HCT116 (cell line): Measurements from ENCODE around the gene HNRNPAB. TPM values are rescaled to one million over a fixed set of nuclear protein-coding genes. Genes with fewer than 3 reads are reported as not detected.

ENCODE experiments used
- ATAC-seq: fragments of 200-7000 bp; cut with Tn5 transposase; 2 replicates; pipeline ENCODE4 v1.9.1; 2020; ENCODE audit warnings: mild to moderate bottlenecking, moderate library complexity
- BruUV-seq: library from RNA; stranded (reverse); fragments of 400-500 nt; replicated peaks from 2 replicates; lab custom pipeline; 2021; lab: Mats Ljungman, UMichigan
- CTCF ChIA-PET: fragments of 300-600 bp; sonication (Branson Sonifier 250); formaldehyde crosslinking; loops from one replicate; lab custom pipeline; 2021; ENCODE audit warnings: antibody characterized with exemption; lab: Charles Lee
- POLR2A ChIA-PET: fragments of 300-600, 350-600 bp; sonication (Branson Sonifier 250); formaldehyde crosslinking; loops from one replicate; lab custom pipeline; 2021; ENCODE audit warnings: antibody characterized with exemption; lab: Charles Lee
- RAD21 ChIA-PET, 2 experiments: fragments of 300-600 bp; sonication (Branson Sonifier 250); formaldehyde crosslinking; loops; one replicate each; lab custom pipeline; 2023; ENCODE audit warnings: low total read pairs in 2 of 2; ENCODE audit not compliant: uncharacterized antibody in 2 of 2, unreplicated experiment in 2 of 2, low non-redundant PET in 1 of 2; lab: Charles Lee
- DNase-seq: peaks from one replicate; pipeline ENCODE4 v3.0.0-alpha.2; 2010; ENCODE audit warnings: low read depth, low spot score
- H2AFZ ChIP-seq: fragments of 200-600 bp; shearing (Covaris generic), sonication (generic); 2 replicates; pipeline ENCODE4 v1.6.1; 2017; ENCODE audit warnings: low read depth, mixed run types, mixed read lengths, antibody characterized with exemption, low read length; ENCODE audit not compliant: poor library complexity, severe bottlenecking
- H3K27ac ChIP-seq: 2 replicates; pipeline ENCODE4 v1.5.1; 2012; ENCODE audit warnings: low read depth, low read length
- H3K27me3 ChIP-seq: fragments of 200-600 bp; sonication (generic); 2 replicates; pipeline ENCODE4 v1.6.1; 2016; ENCODE audit warnings: mixed run types, low read length, mixed read lengths; ENCODE audit not compliant: insufficient read depth
- H3K36me3 ChIP-seq, 2 experiments: fragments of 200-500 bp in 1 of 2; fragments of 200-600 bp in 1 of 2; sonication (Bioruptor generic) in 1 of 2; sonication (generic) in 1 of 2; 2 replicates each; pipeline versions ENCODE4 v1.5.1 to v1.6.1; 2014 to 2016; ENCODE audit warnings: low read length in 2 of 2, inconsistent platforms in 1 of 2, mixed read lengths in 1 of 2, mixed run types in 1 of 2; ENCODE audit not compliant: insufficient read depth in 2 of 2, control insufficient read depth in 1 of 2
- H3K4me1 ChIP-seq, 2 experiments: fragments of 200-600 bp in 1 of 2; sonication (generic) in 1 of 2; 2 replicates each; pipeline versions ENCODE4 v1.5.1 to v1.6.1; 2012 to 2017; ENCODE audit warnings: low read length in 2 of 2, inconsistent platforms in 1 of 2, mild to moderate bottlenecking in 1 of 2, mixed read lengths in 1 of 2, mixed run types in 1 of 2, moderate library complexity in 1 of 2; ENCODE audit not compliant: insufficient read depth in 2 of 2, control insufficient read depth in 1 of 2
- H3K4me2 ChIP-seq: fragments of 200-600 bp; sonication (generic); 2 replicates; pipeline ENCODE4 v1.6.1; 2017; ENCODE audit warnings: mixed run types, low read length, mixed read lengths
- H3K4me3 ChIP-seq, 2 experiments: fragments of 200-600 bp in 1 of 2; sonication (generic) in 1 of 2; replicated peaks in 1 of 2; 2 replicates each; pipeline ENCODE4 v1.5.1; 2011 to 2016; ENCODE audit warnings: low read length in 2 of 2, control low read depth in 1 of 2, low read depth in 1 of 2, mild to moderate bottlenecking in 1 of 2, mixed read lengths in 1 of 2, mixed run types in 1 of 2
- H3K79me2 ChIP-seq: fragments of 200-600 bp; sonication (generic); 2 replicates; pipeline ENCODE4 v1.6.1; 2017; ENCODE audit warnings: mild to moderate bottlenecking, mixed run types, low read length, moderate library complexity, mixed read lengths; ENCODE audit not compliant: insufficient read depth
- H3K9ac ChIP-seq: fragments of 200-600 bp; sonication (generic); 2 replicates; pipeline ENCODE4 v1.6.1; 2016; ENCODE audit warnings: low read length, mixed read lengths
- H3K9me2 ChIP-seq: fragments of 200-600 bp; sonication (generic), shearing (Covaris generic); 2 replicates; pipeline ENCODE4 v1.6.1; 2017; ENCODE audit warnings: mixed run types, mild to moderate bottlenecking, moderate library complexity; ENCODE audit not compliant: insufficient read depth
- H3K9me3 ChIP-seq, 2 experiments: fragments of 200-500 bp in 1 of 2; fragments of 200-600 bp in 1 of 2; sonication (Bioruptor generic) in 1 of 2; sonication (generic) in 1 of 2; 2 replicates each; pipeline ENCODE4 v1.6.1; 2014 to 2017; ENCODE audit warnings: low read length in 2 of 2, mixed read lengths in 2 of 2, inconsistent platforms in 1 of 2, low read depth in 1 of 2, mild to moderate bottlenecking in 1 of 2, mixed run types in 1 of 2, moderate library complexity in 1 of 2; ENCODE audit not compliant: control insufficient read depth in 1 of 2, insufficient read depth in 1 of 2
- H4K20me1 ChIP-seq: fragments of 200-600 bp; sonication (generic), shearing (Covaris generic); 2 replicates; pipeline ENCODE4 v1.6.1; 2017; ENCODE audit warnings: mixed run types, mild to moderate bottlenecking, moderate library complexity; ENCODE audit not compliant: insufficient read depth
- CBX3 ChIP-seq: IDR thresholded peaks from 2 replicates; pipeline ENCODE4 v1.6.1; 2012; ENCODE audit warnings: low read depth
- CEBPB ChIP-seq: IDR thresholded peaks from 2 replicates; pipeline ENCODE4 v1.6.1; 2012; ENCODE audit warnings: low read depth
- EGR1 ChIP-seq: IDR thresholded peaks from 2 replicates; pipeline ENCODE4 v1.6.1; 2012; ENCODE audit warnings: low read depth
- EZH2 ChIP-seq: fragments of 200-600 bp; sonication (generic); IDR thresholded peaks from 2 replicates; pipeline ENCODE4 v1.6.1; 2017; ENCODE audit warnings: antibody characterized with exemption, mixed run types
- FOSL1 ChIP-seq: IDR thresholded peaks from 2 replicates; pipeline ENCODE4 v1.6.1; 2012; ENCODE audit warnings: low read depth
- JUND ChIP-seq: IDR thresholded peaks from 2 replicates; pipeline ENCODE4 v1.6.1; 2012
- POLR2A ChIP-seq: IDR thresholded peaks from 2 replicates; pipeline ENCODE4 v1.7.0; 2011; ENCODE audit warnings: borderline replicate concordance; ENCODE audit not compliant: insufficient read depth, insufficient read length; ENCODE audit errors: extremely low read depth
- POLR2AphosphoS5 ChIP-seq: IDR thresholded peaks from 2 replicates; pipeline ENCODE4 v1.6.1; 2011; ENCODE audit warnings: mild to moderate bottlenecking, low read depth, low read length, moderate library complexity
- RAD21 ChIP-seq: IDR thresholded peaks from 2 replicates; pipeline ENCODE4 v1.6.1; 2012; ENCODE audit warnings: low read depth, mild to moderate bottlenecking
- SIN3A ChIP-seq: IDR thresholded peaks from 2 replicates; pipeline ENCODE4 v1.6.1; 2012; ENCODE audit warnings: low read depth
- SP1 ChIP-seq: IDR thresholded peaks from 2 replicates; pipeline ENCODE4 v1.6.1; 2012; ENCODE audit warnings: low read depth
- SRF ChIP-seq: IDR thresholded peaks from 2 replicates; pipeline ENCODE4 v1.6.1; 2012; ENCODE audit warnings: low read depth
- TCF7L2 ChIP-seq: IDR thresholded peaks from 2 replicates; pipeline ENCODE4 v1.7.0; 2011; ENCODE audit warnings: borderline replicate concordance, inconsistent platforms; ENCODE audit not compliant: insufficient read depth, insufficient read length; ENCODE audit errors: extremely low read depth
- YY1 ChIP-seq: IDR thresholded peaks from 2 replicates; pipeline ENCODE4 v1.6.1; 2011; ENCODE audit warnings: low read length, low read depth, moderate library complexity, mild to moderate bottlenecking; ENCODE audit not compliant: insufficient replicate concordance; ENCODE audit errors: extremely low read depth
- ZFX ChIP-seq: fragments of 450-650 bp; IDR thresholded peaks from 2 replicates; pipeline ENCODE4 v1.6.1; 2017
- ZNF274 ChIP-seq: fragments of 200-500 bp; sonication (Bioruptor generic); IDR thresholded peaks from 2 replicates; pipeline ENCODE4 v1.6.1; 2014; ENCODE audit warnings: mild to moderate bottlenecking, low read depth, low read length, inconsistent platforms
- intact Hi-C: fragments of 100-400 bp; cut with micrococcal nuclease; formaldehyde crosslinking; loops from 2 replicates; pipeline ENCODE4 v1.10.0; 2022
- total RNA-seq: library from RNA; stranded (reverse); gene quantifications from one replicate; pipeline ENCODE4 v1.2.1, GENCODE V29; 2021; ENCODE audit not compliant: unreplicated experiment
- TF ChIP-seq, protein P1 (sequence below), 3 experiments: fragments of 200-600 bp in 1 of 3; sonication (generic) in 1 of 3; IDR thresholded peaks in 2 of 3; conservative IDR thresholded peaks in 1 of 3; 2 replicates each; pipeline ENCODE4 v1.5.1; 2012 to 2017; ENCODE audit warnings: low read depth in 2 of 3, low read length in 2 of 3, antibody characterized with exemption in 1 of 3, borderline replicate concordance in 1 of 3, control low read depth in 1 of 3, mild to moderate bottlenecking in 1 of 3, mixed read lengths in 1 of 3, mixed run types in 1 of 3, moderate library complexity in 1 of 3; ENCODE audit not compliant: insufficient read depth in 1 of 3
- TF ChIP-seq, protein P2 (sequence below): IDR thresholded peaks from 2 replicates; pipeline ENCODE4 v1.6.1; 2012
- TF ChIP-seq, protein P3 (sequence below): IDR thresholded peaks from 2 replicates; pipeline ENCODE4 v1.6.1; 2012

Gene HNRNPAB
- total RNA-seq, 1 experiment from 2014 or later = 273 TPM

DNA sequence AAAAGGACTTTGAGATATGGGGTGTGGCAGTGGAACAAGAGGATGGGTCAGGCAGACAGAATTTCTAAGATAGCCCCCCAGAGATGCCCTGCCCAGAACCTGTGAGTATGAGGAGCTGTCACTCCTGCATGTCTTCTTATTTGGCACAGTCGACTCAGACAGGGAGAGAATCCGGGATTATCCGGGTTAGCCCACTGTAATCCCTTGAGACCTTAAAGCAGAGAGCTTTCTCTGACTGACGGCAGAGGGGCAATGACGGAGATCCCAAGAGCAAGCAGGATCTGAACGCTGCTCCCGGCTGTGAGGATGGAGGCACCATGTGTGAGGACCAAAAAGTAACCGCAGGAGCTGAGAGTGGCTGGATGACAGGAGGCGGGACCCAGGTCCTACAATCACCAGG lies 41.9 kb upstream of the HNRNPAB start:
- H3K27ac ChIP-seq = no peak overlapping the region
- TF ChIP-seq EGR1 = no peak
- no peak for TF ChIP-seq ZNF274
- TF ChIP-seq, protein P1, sequence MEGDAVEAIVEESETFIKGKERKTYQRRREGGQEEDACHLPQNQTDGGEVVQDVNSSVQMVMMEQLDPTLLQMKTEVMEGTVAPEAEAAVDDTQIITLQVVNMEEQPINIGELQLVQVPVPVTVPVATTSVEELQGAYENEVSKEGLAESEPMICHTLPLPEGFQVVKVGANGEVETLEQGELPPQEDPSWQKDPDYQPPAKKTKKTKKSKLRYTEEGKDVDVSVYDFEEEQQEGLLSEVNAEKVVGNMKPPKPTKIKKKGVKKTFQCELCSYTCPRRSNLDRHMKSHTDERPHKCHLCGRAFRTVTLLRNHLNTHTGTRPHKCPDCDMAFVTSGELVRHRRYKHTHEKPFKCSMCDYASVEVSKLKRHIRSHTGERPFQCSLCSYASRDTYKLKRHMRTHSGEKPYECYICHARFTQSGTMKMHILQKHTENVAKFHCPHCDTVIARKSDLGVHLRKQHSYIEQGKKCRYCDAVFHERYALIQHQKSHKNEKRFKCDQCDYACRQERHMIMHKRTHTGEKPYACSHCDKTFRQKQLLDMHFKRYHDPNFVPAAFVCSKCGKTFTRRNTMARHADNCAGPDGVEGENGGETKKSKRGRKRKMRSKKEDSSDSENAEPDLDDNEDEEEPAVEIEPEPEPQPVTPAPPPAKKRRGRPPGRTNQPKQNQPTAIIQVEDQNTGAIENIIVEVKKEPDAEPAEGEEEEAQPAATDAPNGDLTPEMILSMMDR (IDR thresholded peaks at IDR 0.05 in 2 of 3, conservative IDR thresholded peaks at IDR 0.05 in 1 of 3; ENCODE audit: borderline replicate concordance in 1 of 3, insufficient read depth in 1 of 3, low read depth in 2 of 3, low read length in 2 of 3) = no peak
- no peak for TF ChIP-seq YY1
- TF ChIP-seq SP1 = no peak
- TF ChIP-seq POLR2AphosphoS5 = no peak
- TF ChIP-seq TCF7L2 = no peak
- TF ChIP-seq, protein P2, sequence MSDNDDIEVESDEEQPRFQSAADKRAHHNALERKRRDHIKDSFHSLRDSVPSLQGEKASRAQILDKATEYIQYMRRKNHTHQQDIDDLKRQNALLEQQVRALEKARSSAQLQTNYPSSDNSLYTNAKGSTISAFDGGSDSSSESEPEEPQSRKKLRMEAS = no peak
- no peak for TF ChIP-seq ZFX
- TF ChIP-seq EZH2 = no peak
- no peak for TF ChIP-seq CBX3
- TF ChIP-seq SRF = no peak
- TF ChIP-seq SIN3A = no peak
- TF ChIP-seq FOSL1 = no peak
- TF ChIP-seq JUND = no peak
- no peak for TF ChIP-seq CEBPB
- TF ChIP-seq POLR2A = no peak
- TF ChIP-seq, protein P3, sequence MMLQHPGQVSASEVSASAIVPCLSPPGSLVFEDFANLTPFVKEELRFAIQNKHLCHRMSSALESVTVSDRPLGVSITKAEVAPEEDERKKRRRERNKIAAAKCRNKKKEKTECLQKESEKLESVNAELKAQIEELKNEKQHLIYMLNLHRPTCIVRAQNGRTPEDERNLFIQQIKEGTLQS = no peak
- no peak for TF ChIP-seq RAD21
- H3K79me2 ChIP-seq = no peaks in the 10 kb centered on the region
- H3K4me2 ChIP-seq = no peak overlapping the region
- no peak overlapping the region for H3K4me3 ChIP-seq
- H2AFZ ChIP-seq = no peak overlapping the region
- no peaks in the 10 kb centered on the region for H3K9me2 ChIP-seq
- no peak for DNase-seq
- no TSS peak for BruUV-seq
- no peak overlapping the region for H3K9ac ChIP-seq
- no peaks in the 10 kb centered on the region for H3K9me3 ChIP-seq
- no peaks in the 10 kb centered on the region for H3K27me3 ChIP-seq
- RAD21 ChIA-PET = no interaction called here
- intact Hi-C loops = no loop called here
- ATAC-seq = no peak
- CTCF ChIA-PET = interaction anchor here (2.9 kb wide), 1 partner anchor 87 kb away, joined by 19 read pairs; no protein-coding TSS in a partner anchor
- no peaks in the 10 kb centered on the region for H3K36me3 ChIP-seq
- POLR2A ChIA-PET = no interaction called here
- peaks cover 2 to 11% of the 10 kb centered on the region in 2 experiments; a peak in 3 of 4 replicates for H3K4me1 ChIP-seq
- H4K20me1 ChIP-seq = no peaks in the 10 kb centered on the region
